GM12878 (cell line): ENCODE results near the gene GLRX5. TPM values are rescaled to one million over a fixed set of nuclear protein-coding genes. Genes with fewer than 3 reads are reported as not detected.

Source experiments
- ATAC-seq: fragments of 200-7000 bp; cut with Tn5 transposase; 3 replicates; pipeline ENCODE4 v1.9.1; 2020; ENCODE audit warnings: mild to moderate bottlenecking, moderate library complexity
- BruUV-seq: library from RNA; stranded (reverse); fragments of 400-500 nt; replicated peaks from 2 replicates; lab custom pipeline; 2021; lab: Mats Ljungman, UMichigan
- CTCF ChIA-PET: fragments of 300-600 bp; sonication (Branson Sonifier 250); formaldehyde crosslinking; extraction: SDS; loops from one replicate; lab custom pipeline; 2021; ENCODE audit warnings: inconsistent platforms; lab: Yijun Ruan, JAX
- POLR2A ChIA-PET: fragments of 350-600 bp; formaldehyde crosslinking; extraction: SDS; loops from one replicate; lab custom pipeline; 2021; ENCODE audit warnings: inconsistent platforms; lab: Charles Lee
- RAD21 ChIA-PET: fragments of 300-600 bp; sonication (Branson Sonifier 250); formaldehyde crosslinking; loops from one replicate; lab custom pipeline; 2023; ENCODE audit warnings: antibody characterized with exemption; ENCODE audit not compliant: unreplicated experiment; lab: Charles Lee
- SMC1A ChIA-PET: fragments of 300-600 bp; sonication (Branson Sonifier 250); formaldehyde crosslinking; loops from one replicate; lab custom pipeline; 2023; ENCODE audit not compliant: unreplicated experiment, uncharacterized antibody; lab: Charles Lee
- DNase-seq: peaks from one replicate; pipeline ENCODE4 v3.0.0-alpha.2; 2011; ENCODE audit warnings: low read depth, low spot score
- FAIRE-seq: peaks from 3 replicates; lab custom pipeline; 2011; peaks lifted over from hg19 to GRCh38; lab: Jason Lieb, UNC
- H2AFZ ChIP-seq: 2 replicates; pipeline ENCODE4 v1.6.0; 2011; ENCODE audit warnings: low read depth, low read length, control low read depth; ENCODE audit not compliant: control insufficient read depth
- H3K27ac ChIP-seq: 2 replicates; pipeline ENCODE4 v1.5.1; 2011; ENCODE audit warnings: control low read depth; ENCODE audit not compliant: control insufficient read depth, insufficient read depth
- H3K27me3 ChIP-seq, 2 experiments: replicated peaks in 1 of 2; 2 replicates each; pipeline versions ENCODE4 v1.6.0 to v1.6.1; 2011; ENCODE audit warnings: low read length in 1 of 2; ENCODE audit not compliant: control insufficient read depth in 2 of 2, insufficient read depth in 2 of 2
- H3K36me3 ChIP-seq, 2 experiments: 2 replicates each; pipeline ENCODE4 v1.5.1; 2011; ENCODE audit warnings: low read length in 1 of 2; ENCODE audit not compliant: control insufficient read depth in 2 of 2, insufficient read depth in 2 of 2
- H3K4me1 ChIP-seq: 2 replicates; pipeline ENCODE4 v1.6.1; 2011; ENCODE audit warnings: mild to moderate bottlenecking, low read length, moderate library complexity, mixed read lengths; ENCODE audit not compliant: control insufficient read depth, insufficient read depth
- H3K4me2 ChIP-seq: 2 replicates; pipeline ENCODE4 v1.6.0; 2011; ENCODE audit warnings: control low read depth; ENCODE audit not compliant: control insufficient read depth, insufficient read depth
- H3K4me3 ChIP-seq: fragments of 200-600 bp; sonication (generic); 2 replicates; pipeline ENCODE4 v1.5.1; 2016
- H3K79me2 ChIP-seq: 2 replicates; pipeline ENCODE4 v1.6.0; 2011; ENCODE audit warnings: low read length; ENCODE audit not compliant: control insufficient read depth, insufficient read depth
- H3K9ac ChIP-seq: 2 replicates; pipeline ENCODE4 v1.8.0; 2011; ENCODE audit warnings: low read length, control low read depth, mixed read lengths; ENCODE audit not compliant: control insufficient read depth, insufficient read depth
- H3K9me3 ChIP-seq: replicated peaks from 3 replicates; pipeline ENCODE4 v1.5.1; 2011; ENCODE audit warnings: mild to moderate bottlenecking, low read length; ENCODE audit not compliant: control insufficient read depth, insufficient read depth
- H4K20me1 ChIP-seq: 2 replicates; pipeline ENCODE4 v1.6.0; 2011; ENCODE audit not compliant: control insufficient read depth, insufficient read depth
- BCLAF1 ChIP-seq: fragments of 450-650 bp; IDR thresholded peaks from 2 replicates; pipeline ENCODE4 v1.6.1; 2017; ENCODE audit warnings: antibody characterized with exemption, mild to moderate bottlenecking, moderate library complexity
- BMI1 ChIP-seq: fragments of 450-650 bp; IDR thresholded peaks from 2 replicates; pipeline ENCODE4 v1.6.1; 2016; ENCODE audit warnings: mild to moderate bottlenecking, moderate library complexity, borderline replicate concordance
- CEBPZ ChIP-seq: fragments of 150-350 bp; IDR thresholded peaks from 2 replicates; pipeline ENCODE4 v1.6.1; 2016; ENCODE audit warnings: low read depth, low read length
- HSF1 ChIP-seq: fragments of 150-350 bp; IDR thresholded peaks from 2 replicates; pipeline ENCODE4 v1.6.1; 2014; ENCODE audit warnings: mild to moderate bottlenecking, low read depth, low read length
- MAX ChIP-seq: IDR thresholded peaks from 2 replicates; pipeline ENCODE4 v1.6.1; 2012; ENCODE audit warnings: low read depth, low read length, improper control_type of control experiment
- MTA2 ChIP-seq: fragments of 450-650 bp; IDR thresholded peaks from 2 replicates; pipeline ENCODE4 v1.6.1; 2016; ENCODE audit warnings: low read depth, mild to moderate bottlenecking, moderate library complexity
- MYC ChIP-seq: IDR thresholded peaks from 2 replicates; pipeline ENCODE4 v1.6.1; 2011; ENCODE audit warnings: mild to moderate bottlenecking, low read length, moderate library complexity, inconsistent platforms; ENCODE audit not compliant: insufficient read depth, insufficient replicate concordance, insufficient read length, severe bottlenecking
- PKNOX1 ChIP-seq: fragments of 450-650 bp; IDR thresholded peaks from 2 replicates; pipeline ENCODE4 v1.6.1; 2016; ENCODE audit warnings: mild to moderate bottlenecking
- RELA ChIP-seq: fragments of 450-650 bp; IDR thresholded peaks from 2 replicates; pipeline ENCODE4 v1.8.0; 2014; ENCODE audit warnings: borderline replicate concordance; ENCODE audit not compliant: partially characterized antibody
- SMAD1 ChIP-seq: fragments of 450-650 bp; IDR thresholded peaks from 2 replicates; pipeline ENCODE4 v1.6.1; 2018; ENCODE audit warnings: mild to moderate bottlenecking, low read depth; ENCODE audit not compliant: partially characterized antibody
- SMC3 ChIP-seq: IDR thresholded peaks from 2 replicates; pipeline ENCODE4 v1.6.1; 2011; ENCODE audit warnings: low read length, improper control_type of control experiment, borderline replicate concordance
- SUPT20H ChIP-seq: IDR thresholded peaks from 2 replicates; pipeline ENCODE4 v1.6.1; 2011; ENCODE audit warnings: low read depth, mild to moderate bottlenecking, low read length, moderate library complexity, borderline replicate concordance; ENCODE audit not compliant: control insufficient read depth
- YY1 ChIP-seq: IDR thresholded peaks from 2 replicates; pipeline ENCODE4 v1.6.1; 2011; ENCODE audit warnings: low read depth, mild to moderate bottlenecking, low read length
- ZNF24 ChIP-seq: fragments of 450-650 bp; IDR thresholded peaks from 2 replicates; pipeline ENCODE4 v1.6.1; 2017; ENCODE audit warnings: antibody characterized with exemption, mild to moderate bottlenecking
- WGBS: methylation state at CpG from one replicate; pipeline ENCODE4 v1.1.6; 2016; ENCODE audit warnings: low lambda C conversion rate; ENCODE audit not compliant: insufficient replicate concordance, insufficient coverage; ENCODE audit errors: missing lambda C conversion rate; 5-methylcytosine and 5-hydroxymethylcytosine counted together
- in situ Hi-C: fragments of 300-500 bp; cut with MboI; formaldehyde crosslinking; loops from 9 replicates; pipeline ENCODE4 v1.14.3; 2018; ENCODE audit warnings: mixed read lengths
- intact Hi-C: fragments of 100-400 bp; cut with micrococcal nuclease; formaldehyde crosslinking; loops from one replicate; pipeline ENCODE4 v1.14.2; 2022; ENCODE audit not compliant: unreplicated experiment
- polyA plus RNA-seq, 11 experiments: library from polyadenylated mRNA; depleted of rRNA in 4 of 11; unstranded in 6 of 11; stranded (reverse) in 5 of 11; fragments of >200 nt; fragmentation: Nextera tagmentation in 4 of 11; fragmentation: Illumina TruSeq in 1 of 11; extraction: Ambion mirVana in 4 of 11; extraction: Trizol in 1 of 11; gene quantifications; 1 replicate in 1 of 11; 2 replicates in 10 of 11; pipeline versions ENCODE4 v1.2.1 to v1.2.3, GENCODE V29; 2011 to 2016; ENCODE audit warnings: inconsistent platforms in 2 of 11, missing spikeins in 2 of 11, low read depth in 1 of 11
- total RNA-seq, 4 experiments: library from RNA; depleted of rRNA in 3 of 4; stranded (reverse); fragments of >200 nt in 3 of 4; fragmentation: Illumina TruSeq in 1 of 4; extraction: Trizol in 1 of 4; gene quantifications; 2 replicates each; pipeline versions ENCODE4 v1.2.1 to v1.2.3, GENCODE V29; 2013 to 2021

GLRX5 gene
- total and polyA plus RNA-seq, 10 of the 15 experiments (the other 5 are each of a cell fraction or from before 2014, with no cell fraction given): 12.8 to 139 (median 55.4) TPM

- ChIA-PET POLR2A (interaction anchor here (0.8 to 3.1 kb wide), 4 partner anchors 11 to 26 kb away, joined by 3 to 6 read pairs (median 4); no protein-coding TSS in a partner anchor), CTCF (interaction anchor here (0.6 to 18.0 kb wide), 8 partner anchors 9 to 95 kb away, joined by 3 to 525 read pairs (median 4); no protein-coding TSS in a partner anchor), RAD21 (interaction anchor here (1.3 to 9.8 kb wide), 5 partner anchors 11 to 78 kb away, joined by 4 to 171 read pairs (median 5); no protein-coding TSS in a partner anchor), SMC1A (interaction anchor here (0.6 to 8.3 kb wide), 9 partner anchors 8 to 94 kb away, joined by 3 to 187 read pairs (median 6); no protein-coding TSS in a partner anchor)
- H4K20me1 ChIP-seq: no peaks in the 10 kb centered on the region
- in situ Hi-C loops: no loop called here
- DNase-seq (no peak), ATAC-seq (no peak), FAIRE-seq (no peak)
- no peaks in the 10 kb centered on the region for H3K9me3 ChIP-seq
- H3K4me3 ChIP-seq: no peak overlapping the region
- intact Hi-C loops: no loop called here
- BruUV-seq: no TSS peak
- H3K4me1 ChIP-seq: peaks cover 30% of the 10 kb centered on the region
- WGBS: 67% methylated on average over 4 of the region's 4 CpGs
- no peak overlapping the region for H3K9ac ChIP-seq
- no peak overlapping the region for H3K4me2 ChIP-seq
- H3K27me3 ChIP-seq: no peaks in the 10 kb centered on the region
- no peak for TF ChIP-seq BCLAF1
- no peak for TF ChIP-seq PKNOX1
- no peak for TF ChIP-seq CEBPZ
- TF ChIP-seq YY1: no peak
- TF ChIP-seq ZNF24: no peak
- no peak for TF ChIP-seq MAX
- no peak for TF ChIP-seq RELA
- TF ChIP-seq MTA2: no peak
- TF ChIP-seq SMC3: no peak
- no peak for TF ChIP-seq BMI1
- no peak for TF ChIP-seq SMAD1
- TF ChIP-seq MYC: no peak
- no peak for TF ChIP-seq HSF1
- no peak for TF ChIP-seq SUPT20H
- H2AFZ ChIP-seq: no peak overlapping the region
- H3K36me3 ChIP-seq: no peaks in the 10 kb centered on the region
- no peak overlapping the region for H3K27ac ChIP-seq
- H3K79me2 ChIP-seq: peaks cover 3% of the 10 kb centered on the region; the same call in 1 of the 2 replicates
Measured at GRCh38 chr14:95522556-95522955, 12.3 kb upstream of the GLRX5 start.
